ENCODE measurements around the gene BNIP1.

GRCh38 chr5:173178369-173178910 is 34.1 kb downstream of the BNIP1 start:
- TF ChIP-seq CTCF (IDR thresholded peaks at IDR 0.05; ENCODE audit: borderline replicate concordance, extremely low read depth, low read length, poor library complexity, severe bottlenecking) (no peak), EZH2 (IDR thresholded peaks at IDR 0.05; ENCODE audit: borderline replicate concordance, low read depth, low read length, severe bottlenecking) (no peak)
